Endometrium (tissue), 2 donors: ENCODE measurements around the gene SLC22A7.
"Not testable (repeated sequence)": the region's sequence is repeated elsewhere in the genome, so short reads cannot be mapped to it uniquely, and the experiment has no call there.

Experiments used
- FAIRE-seq: peaks from 2 replicates; lab custom pipeline; 2012; peaks lifted over from hg19 to GRCh38; lab: Jason Lieb, UNC
- donor health status: control.
- donor health status: control.

The SLC22A7 gene

GRCh38 chr6:43301081-43301870, 3.2 kb downstream of the SLC22A7 start:
- no peak for FAIRE-seq

GRCh38 chr6:43302126-43302525, 4.1 kb downstream of the SLC22A7 start:
- no peak for FAIRE-seq

- FAIRE-seq = not testable (repeated sequence)
Measured at GRCh38 chr6:43303006-43303405, 4.9 kb downstream of the SLC22A7 start.

GRCh38 chr6:43303751-43304331, 5.8 kb downstream of the SLC22A7 start:
- FAIRE-seq = no peak

- no peak for FAIRE-seq
Measured at GRCh38 chr6:43304361-43304760, 6.3 kb downstream of the SLC22A7 start.

GRCh38 chr6:43304882-43305281, 6.8 kb downstream of the SLC22A7 start:
- no peak for FAIRE-seq

- FAIRE-seq = no peak
Measured at GRCh38 chr6:43306086-43306485, 8.0 kb downstream of the SLC22A7 start.

- FAIRE-seq = no peak
Measured at GRCh38 chr6:43307451-43308100, 9.5 kb downstream of the SLC22A7 start.

- FAIRE-seq = no peak
Measured at GRCh38 chr6:43308101-43308989, 10.3 kb downstream of the SLC22A7 start, which contains the start of gene CRIP3. Gene CRIP3, minus strand, starts transcription at chr6:43308826. Its CDS starts 34 bp downstream, at chr6:43308792.

GRCh38 chr6:43308990-43309477, 11.0 kb downstream of the SLC22A7 start:
- FAIRE-seq = no peak

- no peak for FAIRE-seq
Measured at GRCh38 chr6:43310134-43310533, 12.1 kb downstream of the SLC22A7 start.

- no peak for FAIRE-seq
Measured at GRCh38 chr6:43310624-43311023, 12.6 kb downstream of the SLC22A7 start.

- FAIRE-seq = no peak
Measured at GRCh38 chr6:43311666-43312065, 13.6 kb downstream of the SLC22A7 start.

- FAIRE-seq = no peak
Measured at GRCh38 chr6:43313813-43314212, 15.8 kb downstream of the SLC22A7 start.

- FAIRE-seq = no peak
Measured at GRCh38 chr6:43318011-43318410, 20.0 kb downstream of the SLC22A7 start.

GRCh38 chr6:43325876-43326275, 27.8 kb downstream of the SLC22A7 start:
- FAIRE-seq = no peak

GRCh38 chr6:43328528-43328927, 30.5 kb downstream of the SLC22A7 start:
- no peak for FAIRE-seq

- no peak for FAIRE-seq
Measured at GRCh38 chr6:43331470-43331869, 33.4 kb downstream of the SLC22A7 start.

GRCh38 chr6:43331891-43332290, 33.8 kb downstream of the SLC22A7 start:
- FAIRE-seq = no peak

- peak; percentile 53 for FAIRE-seq
Measured at GRCh38 chr6:43334466-43335095, 36.5 kb downstream of the SLC22A7 start.

GRCh38 chr6:43335469-43335868, 37.4 kb downstream of the SLC22A7 start:
- no peak for FAIRE-seq

- no peak for FAIRE-seq
Measured at GRCh38 chr6:43336382-43336781, 38.3 kb downstream of the SLC22A7 start.
